Activated naive CD4-positive, alpha-beta T cell treated with anti-CD3 and anti-CD28 coated beads, Interleukin-2, amount 50 U/mL, for 24 hours (primary cell): ENCODE measurements around the gene SBNO2.
"Not testable (repeated sequence)": the region's sequence is repeated elsewhere in the genome, so short reads cannot be mapped to it uniquely, and the experiment has no call there.

Experiments used
- H3K27ac Mint-ChIP-seq: one replicate; pipeline ENCODE4 v1.8.0; 2021; ENCODE audit warnings: mild to moderate bottlenecking, mixed read lengths
- H3K27me3 Mint-ChIP-seq: one replicate; pipeline ENCODE4 v1.8.0; 2021; ENCODE audit warnings: mixed read lengths
- H3K36me3 Mint-ChIP-seq: one replicate; pipeline ENCODE4 v1.8.0; 2021; ENCODE audit warnings: mixed read lengths
- H3K4me1 Mint-ChIP-seq: one replicate; pipeline ENCODE4 v1.8.0; 2021; ENCODE audit warnings: mixed read lengths
- H3K4me3 Mint-ChIP-seq: one replicate; pipeline ENCODE4 v1.8.0; 2021; ENCODE audit warnings: mild to moderate bottlenecking, mixed read lengths
- H3K9me3 Mint-ChIP-seq: one replicate; pipeline ENCODE4 v1.8.0; 2021; ENCODE audit warnings: mixed read lengths

The SBNO2 gene

GRCh38 chr19:1140272-1141027 is 33.6 kb downstream of the SBNO2 start:
- Mint-ChIP-seq H3K27me3 (no peaks in the 10 kb centered on the region), H3K27ac (no peak overlapping the region), H3K9me3 (no peaks in the 10 kb centered on the region), H3K4me3 (no peak overlapping the region), H3K36me3 (peaks cover 9% of the 10 kb centered on the region), H3K4me1 (peaks cover 13% of the 10 kb centered on the region)

- no peaks in the 10 kb centered on the region for H3K27me3 Mint-ChIP-seq
- peaks cover 3% of the 10 kb centered on the region for H3K36me3 Mint-ChIP-seq
- H3K4me1 Mint-ChIP-seq: peaks cover 16% of the 10 kb centered on the region
- no peak overlapping the region for H3K4me3 Mint-ChIP-seq
- no peaks in the 10 kb centered on the region for H3K9me3 Mint-ChIP-seq
- H3K27ac Mint-ChIP-seq: no peak overlapping the region
Measured at GRCh38 chr19:1139126-1139525, 34.9 kb downstream of the SBNO2 start.

GRCh38 chr19:1138121-1138520 is 35.9 kb downstream of the SBNO2 start:
- no peaks in the 10 kb centered on the region for H3K9me3 Mint-ChIP-seq
- H3K4me1 Mint-ChIP-seq: peaks cover 22% of the 10 kb centered on the region
- no peaks in the 10 kb centered on the region for H3K27me3 Mint-ChIP-seq
- no peak overlapping the region for H3K4me3 Mint-ChIP-seq
- H3K27ac Mint-ChIP-seq: peak overlapping the region; percentile 35
- H3K36me3 Mint-ChIP-seq: peaks cover 3% of the 10 kb centered on the region

- Mint-ChIP-seq H3K4me3 (no peak overlapping the region), H3K27ac (peak overlapping the region; percentile 70), H3K36me3 (peaks cover 3% of the 10 kb centered on the region), H3K4me1 (peaks cover 22% of the 10 kb centered on the region), H3K9me3 (no peaks in the 10 kb centered on the region), H3K27me3 (no peaks in the 10 kb centered on the region)
Measured at GRCh38 chr19:1136621-1137317, 37.3 kb downstream of the SBNO2 start.

GRCh38 chr19:1136201-1136600 is 37.9 kb downstream of the SBNO2 start:
- H3K27me3 Mint-ChIP-seq: no peaks in the 10 kb centered on the region
- no peaks in the 10 kb centered on the region for H3K9me3 Mint-ChIP-seq
- H3K36me3 Mint-ChIP-seq: peaks cover 3% of the 10 kb centered on the region
- H3K4me3 Mint-ChIP-seq: no peak overlapping the region
- peak overlapping the region; percentile 70 for H3K27ac Mint-ChIP-seq
- peaks cover 22% of the 10 kb centered on the region for H3K4me1 Mint-ChIP-seq

GRCh38 chr19:1135454-1135853 is 38.6 kb downstream of the SBNO2 start:
- Mint-ChIP-seq H3K9me3 (no peaks in the 10 kb centered on the region), H3K4me3 (no peak overlapping the region), H3K27me3 (no peaks in the 10 kb centered on the region), H3K4me1 (peaks cover 24% of the 10 kb centered on the region), H3K36me3 (peaks cover 3% of the 10 kb centered on the region), H3K27ac (no peak overlapping the region)

- Mint-ChIP-seq H3K27ac (peak overlapping the region; percentile 30), H3K27me3 (no peaks in the 10 kb centered on the region), H3K9me3 (no peaks in the 10 kb centered on the region), H3K4me3 (no peak overlapping the region), H3K4me1 (peaks cover 31% of the 10 kb centered on the region), H3K36me3 (no peaks in the 10 kb centered on the region)
Measured at GRCh38 chr19:1134431-1134830, 39.6 kb downstream of the SBNO2 start.

- H3K36me3 Mint-ChIP-seq: no peaks in the 10 kb centered on the region
- peak overlapping the region; percentile 47 for H3K4me3 Mint-ChIP-seq
- no peaks in the 10 kb centered on the region for H3K9me3 Mint-ChIP-seq
- H3K27ac Mint-ChIP-seq: peak overlapping the region; percentile 88
- H3K4me1 Mint-ChIP-seq: peaks cover 31% of the 10 kb centered on the region
- no peaks in the 10 kb centered on the region for H3K27me3 Mint-ChIP-seq
Measured at GRCh38 chr19:1133471-1133929, 40.6 kb downstream of the SBNO2 start.

GRCh38 chr19:1132552-1133383 is 41.3 kb downstream of the SBNO2 start:
- peaks cover 1% of the 10 kb centered on the region for H3K36me3 Mint-ChIP-seq
- peak overlapping the region; percentile 88 for H3K27ac Mint-ChIP-seq
- H3K4me3 Mint-ChIP-seq: peak overlapping the region; percentile 89
- H3K27me3 Mint-ChIP-seq: no peaks in the 10 kb centered on the region
- peaks cover 33% of the 10 kb centered on the region for H3K4me1 Mint-ChIP-seq
- H3K9me3 Mint-ChIP-seq: no peaks in the 10 kb centered on the region

GRCh38 chr19:1131718-1132551 is 42.1 kb downstream of the SBNO2 start:
- Mint-ChIP-seq H3K36me3 (peaks cover 1% of the 10 kb centered on the region), H3K4me3 (peak overlapping the region; percentile 89), H3K4me1 (peaks cover 36% of the 10 kb centered on the region), H3K9me3 (no peaks in the 10 kb centered on the region), H3K27ac (peak overlapping the region; percentile 91), H3K27me3 (no peaks in the 10 kb centered on the region)

GRCh38 chr19:1130771-1131717 is 43.0 kb downstream of the SBNO2 start:
- Mint-ChIP-seq H3K27ac (peak overlapping the region; percentile 91), H3K36me3 (peaks cover 1% of the 10 kb centered on the region), H3K4me1 (peaks cover 32% of the 10 kb centered on the region)

GRCh38 chr19:1129535-1129934 is 44.5 kb downstream of the SBNO2 start:
- Mint-ChIP-seq H3K36me3 (peaks cover 1% of the 10 kb centered on the region), H3K4me1 (peaks cover 23% of the 10 kb centered on the region), H3K27me3 (no peaks in the 10 kb centered on the region), H3K9me3 (no peaks in the 10 kb centered on the region), H3K4me3 (peak overlapping the region; percentile 89), H3K27ac (peak overlapping the region; percentile 70)

More at GRCh38 chr19:1130771-1131717, 43.0 kb downstream of the SBNO2 start:
- Mint-ChIP-seq H3K9me3 (no peaks in the 10 kb centered on the region), H3K4me3 (peak overlapping the region; percentile 89), H3K27me3 (no peaks in the 10 kb centered on the region)

- H3K27me3 Mint-ChIP-seq, H3K9me3 Mint-ChIP-seq, H3K4me3 Mint-ChIP-seq, H3K36me3 Mint-ChIP-seq: not testable (repeated sequence)
- Mint-ChIP-seq H3K4me1 (peaks cover 20% of the 10 kb centered on the region), H3K27ac (peak overlapping the region; percentile 70)
Measured at GRCh38 chr19:1129084-1129483, 45.0 kb downstream of the SBNO2 start.

- H3K27me3 Mint-ChIP-seq: no peaks in the 10 kb centered on the region
Measured at GRCh38 chr19:1128106-1128505, 46.0 kb downstream of the SBNO2 start.

More at GRCh38 chr19:1128106-1128505, 46.0 kb downstream of the SBNO2 start:
- H3K9me3 Mint-ChIP-seq: no peaks in the 10 kb centered on the region
- H3K27ac Mint-ChIP-seq: no peak overlapping the region
- H3K4me1 Mint-ChIP-seq: peaks cover 14% of the 10 kb centered on the region
- peaks cover 1% of the 10 kb centered on the region for H3K36me3 Mint-ChIP-seq
- no peak overlapping the region for H3K4me3 Mint-ChIP-seq
